GM19463 (cell line): ENCODE measurements around the gene KRT6B.

Experiments
- ATAC-seq: cut with Tn5 transposase; IDR thresholded peaks from one replicate; pipeline ENCODE4 v1.9.1; 2021; ENCODE audit warnings: mild to moderate bottlenecking, moderate library complexity; ENCODE audit not compliant: unreplicated experiment

KRT6B gene

DNA sequence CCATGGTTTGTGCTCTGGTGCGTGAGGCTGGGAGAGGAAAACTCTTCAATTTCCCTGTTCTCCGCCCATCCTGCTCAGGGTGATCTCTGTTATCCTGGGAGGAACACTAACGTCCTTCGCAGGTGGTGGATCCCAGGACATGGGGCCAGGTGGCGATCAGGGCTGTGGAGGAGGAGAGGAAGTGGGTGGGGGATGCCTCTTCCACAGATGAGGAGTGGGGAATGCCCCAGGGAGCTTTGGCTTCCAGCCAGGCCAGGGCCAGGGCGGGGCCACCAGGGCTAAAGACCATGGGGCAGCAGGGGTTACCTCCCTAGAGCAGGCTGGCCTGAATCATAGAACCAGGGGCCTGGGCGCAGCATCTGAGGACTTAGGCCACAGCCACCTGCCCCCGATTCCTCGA is 14.4 kb downstream of the KRT6B start:
- no peak for ATAC-seq

GRCh38 chr12:52436828-52437474 is 15.0 kb downstream of the KRT6B start:
- ATAC-seq = no peak

GRCh38 chr12:52436000-52436827 is 15.7 kb downstream of the KRT6B start:
- ATAC-seq = no peak

- ATAC-seq = no peak
Observed at GRCh38 chr12:52435659-52435999, 16.3 kb downstream of the KRT6B start.

- no peak for ATAC-seq
Observed at GRCh38 chr12:52434760-52435530, 17.0 kb downstream of the KRT6B start.

DNA sequence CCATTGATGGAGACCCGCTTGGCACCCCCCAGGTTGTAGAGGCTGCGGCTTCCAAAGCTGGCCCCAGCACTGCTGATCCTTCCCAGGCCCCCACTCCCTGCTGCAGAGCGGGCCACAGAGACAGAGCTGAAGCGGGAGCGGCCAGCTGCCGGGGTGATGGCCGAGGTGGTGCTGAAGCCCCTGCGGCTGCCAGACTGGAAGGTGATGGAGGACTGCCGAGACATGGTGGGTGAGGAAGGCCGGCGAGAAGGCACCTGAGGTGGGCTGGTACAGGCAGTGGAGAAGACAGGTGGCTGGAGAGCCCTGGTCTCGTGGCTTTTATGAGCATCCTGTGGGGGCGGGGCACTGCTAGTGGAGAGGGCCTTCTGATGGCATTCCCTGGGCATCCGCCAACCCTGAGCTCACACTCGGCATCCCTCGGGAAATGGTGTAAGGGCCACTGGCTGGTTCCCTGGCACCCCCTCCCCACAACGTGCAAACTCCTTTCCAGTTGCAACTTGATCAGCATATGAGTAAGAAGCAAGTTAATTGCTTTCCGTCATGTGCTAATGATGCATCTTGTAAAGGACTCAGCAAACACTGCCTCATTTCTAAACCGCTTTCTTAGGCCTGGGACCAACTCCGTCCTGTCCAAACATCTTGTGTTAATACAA is 17.7 kb downstream of the KRT6B start, which contains the start of gene KRT75:
Gene KRT75 (minus strand): TSS at position 291 of the 653 bp plus-strand sequence. CDS start 67 bp downstream, at position 224.
- no peak for ATAC-seq

DNA sequence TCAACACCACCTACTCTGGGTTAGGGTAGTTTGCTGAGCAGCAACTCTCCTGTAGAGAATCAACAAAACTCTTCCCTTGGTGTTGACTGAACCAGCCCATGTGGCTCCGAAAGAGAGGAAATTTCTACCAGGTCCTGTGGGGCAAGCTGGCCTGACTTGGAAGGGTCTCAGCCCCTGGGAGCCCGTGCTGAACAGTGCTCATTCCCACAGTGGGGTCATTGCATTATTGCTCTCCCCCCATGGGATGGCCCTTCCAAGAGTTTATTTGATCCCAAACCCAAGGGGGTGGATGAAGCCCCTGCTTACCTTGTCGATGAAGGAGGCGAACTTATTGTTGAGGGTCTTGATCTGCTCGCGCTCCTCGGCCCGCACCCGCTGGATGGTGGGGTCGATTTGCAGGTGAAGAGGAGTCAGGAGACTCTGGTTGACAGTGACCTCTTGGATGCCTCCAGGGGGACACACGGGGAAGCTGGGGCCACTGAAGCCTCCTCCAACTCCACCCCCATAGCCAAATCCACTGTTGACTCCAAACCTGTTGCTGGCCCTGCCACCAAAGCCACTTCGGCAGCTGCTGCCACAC is 18.4 kb downstream of the KRT6B start:
- ATAC-seq = no peak

- ATAC-seq = no peak
Observed at GRCh38 chr12:52432559-52433207, 19.3 kb downstream of the KRT6B start.

DNA sequence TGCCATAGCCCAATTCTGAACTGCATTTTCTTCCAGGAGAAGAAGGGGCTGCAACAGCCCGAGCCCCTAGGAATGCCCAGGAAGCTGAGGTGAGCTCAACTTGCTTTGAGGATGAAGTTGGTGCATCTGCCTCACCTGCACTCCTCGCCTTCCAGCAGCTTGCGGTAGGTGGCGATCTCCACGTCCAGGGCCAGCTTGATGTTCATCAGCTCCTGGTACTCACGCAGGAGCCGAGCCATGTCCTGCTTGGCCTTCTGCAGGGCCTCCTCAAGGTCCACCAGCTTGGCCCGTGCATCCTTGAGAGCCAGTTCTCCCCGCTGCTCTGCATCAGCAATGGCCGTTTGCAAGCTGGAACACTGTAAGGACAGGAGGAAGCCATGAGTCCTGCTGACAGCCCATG is 23.8 kb downstream of the KRT6B start:
- no peak for ATAC-seq

DNA sequence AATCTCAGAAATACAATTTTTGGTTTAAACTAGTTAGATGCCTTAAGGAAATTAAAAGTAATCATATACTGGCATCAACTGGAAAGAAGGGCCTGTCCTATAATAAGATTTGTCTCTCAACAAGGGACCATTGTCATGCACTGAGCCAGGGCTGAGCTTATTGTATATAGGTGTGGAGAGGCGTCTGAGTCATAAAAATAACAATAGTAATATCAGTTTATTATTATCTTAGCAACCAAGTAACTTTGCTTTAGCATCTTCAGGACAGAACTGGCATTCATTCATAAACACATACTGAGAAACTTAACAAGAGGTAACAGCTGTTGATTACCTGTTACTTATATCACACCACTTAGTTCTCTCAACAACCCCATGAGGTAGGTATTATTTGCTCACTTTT is 24.9 kb downstream of the KRT6B start:
- no peak for ATAC-seq

DNA sequence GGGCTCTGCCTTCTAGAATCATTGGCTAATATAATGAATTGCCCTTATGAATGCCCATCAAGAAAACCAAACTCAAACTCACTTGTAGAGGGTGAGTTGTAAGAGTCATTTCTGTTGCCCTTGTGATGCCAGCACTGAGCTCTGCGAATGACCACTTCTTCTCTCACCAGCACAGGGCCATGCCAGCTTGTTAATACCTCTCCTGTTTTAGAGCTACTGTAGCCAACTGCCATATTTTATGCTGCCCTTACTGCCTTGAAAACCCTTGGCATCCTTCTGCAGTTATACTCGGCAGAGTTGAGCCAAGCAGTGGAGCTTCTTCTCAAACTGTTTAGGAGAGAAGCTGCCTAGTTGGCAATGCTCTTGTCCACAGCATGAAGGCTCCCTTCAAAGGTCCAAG is 25.9 kb downstream of the KRT6B start:
- no peak for ATAC-seq

- ATAC-seq = no peak
Observed at GRCh38 chr12:52425466-52425865, 26.5 kb downstream of the KRT6B start.

GRCh38 chr12:52423661-52424500 is 28.1 kb downstream of the KRT6B start:
- ATAC-seq = no peak

GRCh38 chr12:52423035-52423434 is 28.9 kb downstream of the KRT6B start:
- no peak for ATAC-seq

DNA sequence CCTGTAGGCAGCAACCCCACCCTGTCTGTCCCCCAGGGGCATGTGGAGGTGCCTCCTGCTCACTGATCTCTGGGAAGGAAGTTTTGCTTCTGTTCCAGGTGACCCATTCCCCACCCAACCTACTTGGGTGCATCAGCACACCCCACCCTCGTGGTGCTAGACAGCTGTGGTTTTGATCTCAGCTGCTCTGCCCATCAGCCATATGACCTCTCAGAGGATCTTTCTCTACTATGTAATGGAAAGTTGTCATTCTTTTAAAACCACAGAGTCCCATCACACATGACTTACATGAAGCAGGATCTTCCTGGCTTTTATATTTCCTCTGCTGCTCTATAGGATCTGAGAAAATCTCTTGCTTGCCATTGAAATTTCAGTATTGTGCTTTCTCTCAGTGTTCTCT is 32.3 kb downstream of the KRT6B start:
- ATAC-seq = no peak

- ATAC-seq = no peak
Observed at GRCh38 chr12:52418576-52419110, 33.3 kb downstream of the KRT6B start.

DNA sequence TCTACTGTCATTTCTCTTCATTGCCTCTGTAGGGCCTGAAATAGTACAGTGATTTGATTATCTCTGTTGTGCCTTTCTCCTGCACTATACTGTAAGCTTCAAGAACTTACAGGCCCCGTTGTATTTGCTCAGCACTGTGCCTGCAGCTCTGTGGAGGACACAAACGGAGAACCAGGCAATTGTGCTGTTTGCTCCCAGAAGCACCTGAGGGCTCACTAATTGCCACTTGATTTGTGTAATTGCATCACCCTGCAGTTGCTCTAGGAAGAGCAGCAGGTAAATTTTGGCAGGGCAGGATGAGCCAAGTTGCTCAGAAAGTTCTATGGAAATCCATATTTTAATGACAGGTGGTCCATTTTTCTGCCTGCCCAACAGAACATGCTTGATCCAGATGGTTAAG is 34.2 kb downstream of the KRT6B start:
- no peak for ATAC-seq

GRCh38 chr12:52416795-52417194 is 35.2 kb downstream of the KRT6B start:
- ATAC-seq = no peak
